HG03139 (cell line): Measurements from ENCODE around the gene CTAG1A.
"Not testable (repeated sequence)": the region's sequence is repeated elsewhere in the genome, so short reads cannot be mapped to it uniquely, and the experiment has no call there.

ENCODE experiments used
- ATAC-seq: cut with Tn5 transposase; IDR thresholded peaks from one replicate; pipeline ENCODE4 v1.9.1; 2021; ENCODE audit not compliant: unreplicated experiment

Gene CTAG1A

DNA sequence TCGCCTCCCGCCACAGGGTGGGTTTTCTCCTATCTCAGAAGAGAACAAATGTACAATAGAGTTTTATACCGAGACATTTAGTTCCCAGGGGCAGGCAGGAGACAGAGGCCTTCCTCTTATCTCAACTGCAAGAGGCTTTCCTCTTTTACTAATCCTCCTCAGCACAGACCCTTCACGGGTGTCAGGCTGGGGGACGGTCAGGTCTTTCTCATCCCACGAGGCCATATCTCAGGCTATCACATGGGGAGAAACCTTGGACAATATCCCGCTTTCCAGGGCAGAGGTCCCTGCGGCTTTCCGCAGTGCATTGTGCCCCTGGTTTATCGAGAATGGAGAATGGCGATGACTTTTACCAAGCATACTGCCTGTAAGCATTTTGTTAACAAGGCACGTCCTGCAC, 23.9 kb downstream of the CTAG1A start:
- ATAC-seq = not testable (repeated sequence)

DNA sequence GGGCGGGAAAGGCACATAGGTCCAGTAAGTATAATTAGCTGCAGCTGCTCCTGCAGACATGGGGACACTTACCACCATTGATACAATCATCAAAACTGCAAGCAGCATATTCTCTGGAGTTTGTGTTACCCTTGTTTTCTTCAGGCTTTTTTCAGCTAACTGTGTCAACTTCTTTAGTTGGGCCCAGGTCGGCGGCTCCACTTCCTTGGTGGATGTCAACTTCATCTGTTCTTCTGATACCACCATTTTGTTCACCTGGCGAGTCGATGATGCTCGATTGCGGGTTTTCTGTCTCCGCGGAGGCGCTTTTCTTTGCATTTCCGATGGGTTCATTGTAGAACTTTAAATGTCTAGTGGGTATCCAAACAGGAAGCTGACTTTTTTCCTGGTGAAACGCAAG, 26.2 kb downstream of the CTAG1A start:
- not testable (repeated sequence) for ATAC-seq

DNA sequence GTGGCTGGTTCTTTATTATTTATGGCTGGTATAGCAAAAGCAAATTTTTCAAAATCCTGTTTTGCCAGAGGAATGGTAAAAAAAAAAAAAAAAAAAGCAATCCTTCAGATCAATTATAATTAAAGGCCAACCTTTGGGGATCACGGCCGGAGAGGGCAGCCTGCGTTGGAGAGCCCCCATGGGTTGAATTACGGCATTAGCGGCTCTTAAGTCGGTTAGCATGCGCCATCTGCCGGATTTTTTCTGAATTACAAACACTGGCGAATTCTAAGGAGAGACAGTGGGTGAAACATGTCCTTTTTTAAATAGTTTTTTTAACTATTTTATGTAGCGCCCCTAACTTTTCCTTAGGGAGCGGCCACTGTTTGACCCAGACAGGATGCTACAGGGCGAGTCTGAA, 28.7 kb downstream of the CTAG1A start:
- ATAC-seq = not testable (repeated sequence)

DNA sequence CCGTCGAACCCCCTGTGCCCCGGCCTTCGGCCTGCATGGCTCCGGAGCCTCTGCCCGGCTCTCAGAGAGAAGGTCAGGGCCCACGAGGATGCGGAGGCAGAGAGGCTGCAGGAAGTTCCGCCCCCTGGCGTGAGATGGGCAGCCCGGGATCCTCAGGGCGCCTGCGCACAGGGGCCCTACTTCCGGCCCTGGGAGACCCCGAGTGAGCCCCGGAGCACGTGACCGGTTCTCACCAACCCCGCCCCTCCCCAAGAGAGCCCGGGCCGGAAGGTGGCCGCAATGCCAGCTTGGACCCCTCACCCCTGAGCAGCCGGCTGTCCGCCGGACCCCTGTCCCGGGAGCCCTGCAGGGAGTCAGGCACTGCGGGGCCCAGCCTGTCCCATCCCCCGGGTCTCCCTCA, 34.2 kb downstream of the CTAG1A start, which contains the start of gene CTAG1B:
TSS of gene CTAG1B (minus strand) at position 101 of the 400 bp plus-strand sequence. CDS start at position 37, 64 bp downstream.
- ATAC-seq = not testable (repeated sequence)

DNA sequence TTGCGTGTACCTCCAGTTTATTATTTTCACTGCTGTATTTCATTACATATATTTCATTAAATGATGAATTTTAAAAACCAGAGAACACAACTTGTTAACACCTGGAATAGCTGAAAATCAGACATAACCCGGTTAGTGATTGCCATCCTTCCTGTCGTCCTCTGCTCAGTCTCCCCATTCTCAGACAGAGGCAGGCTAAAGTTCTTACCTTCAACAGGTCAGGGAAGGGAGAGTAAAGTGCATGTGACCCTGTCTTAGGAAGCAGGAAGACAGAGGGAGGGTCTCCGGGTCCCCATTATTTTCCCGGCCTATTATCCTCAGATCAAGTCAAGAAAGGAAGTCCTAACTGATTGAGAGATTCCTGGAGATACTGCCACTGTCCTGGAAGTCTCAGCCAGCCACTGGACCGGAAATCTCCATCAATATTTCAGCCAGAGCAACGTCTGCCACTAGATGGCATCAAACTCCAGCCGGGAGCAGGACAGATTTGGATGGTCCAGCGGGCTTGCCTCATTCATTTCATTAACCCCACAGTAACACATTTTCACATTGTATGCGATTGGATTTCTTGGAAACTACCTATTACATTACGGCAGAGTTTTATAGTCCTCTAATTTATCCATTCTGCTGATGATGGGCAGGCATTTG, 36.0 kb downstream of the CTAG1A start:
- not testable (repeated sequence) for ATAC-seq

DNA sequence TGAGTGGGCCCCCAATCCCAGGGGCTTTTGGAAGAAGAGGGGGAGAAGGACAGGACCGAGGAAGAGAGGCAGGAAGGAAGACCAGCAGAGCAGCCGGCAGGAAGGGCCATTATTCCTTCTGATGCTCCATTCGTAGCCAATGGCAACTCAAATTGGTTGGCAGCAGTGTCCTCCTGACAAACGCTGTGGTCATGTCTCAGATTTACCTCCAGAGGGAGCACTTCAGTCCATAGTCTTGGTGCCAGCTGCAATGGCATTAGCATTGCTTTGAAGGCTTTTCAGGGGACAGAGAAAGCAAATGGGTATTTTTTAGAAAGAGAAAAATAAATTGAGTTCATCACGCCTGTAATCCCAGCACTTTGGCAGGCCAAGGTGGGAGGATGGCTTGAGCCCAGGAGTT, 44.0 kb downstream of the CTAG1A start:
- ATAC-seq = not testable (repeated sequence)

DNA sequence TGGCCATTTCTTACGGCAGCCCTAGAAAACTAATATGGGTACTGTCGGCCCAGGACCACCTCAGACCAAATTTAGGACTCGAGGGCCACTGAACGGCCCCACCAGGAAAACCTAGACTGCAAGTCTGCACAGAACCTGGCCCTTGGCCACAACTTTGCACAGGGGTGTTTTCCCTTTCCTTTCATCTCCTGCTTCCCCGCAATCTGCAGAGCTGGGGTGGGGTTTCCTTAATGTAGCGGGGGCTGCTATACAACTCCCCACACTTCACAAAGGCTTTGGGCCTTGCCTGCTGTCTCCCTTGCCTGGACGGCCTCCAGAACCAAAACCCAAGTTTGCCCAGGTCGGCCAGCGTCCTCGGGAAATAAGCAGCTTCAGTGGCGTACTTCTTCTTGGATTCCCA, 46.0 kb downstream of the CTAG1A start:
- ATAC-seq = not testable (repeated sequence)

DNA sequence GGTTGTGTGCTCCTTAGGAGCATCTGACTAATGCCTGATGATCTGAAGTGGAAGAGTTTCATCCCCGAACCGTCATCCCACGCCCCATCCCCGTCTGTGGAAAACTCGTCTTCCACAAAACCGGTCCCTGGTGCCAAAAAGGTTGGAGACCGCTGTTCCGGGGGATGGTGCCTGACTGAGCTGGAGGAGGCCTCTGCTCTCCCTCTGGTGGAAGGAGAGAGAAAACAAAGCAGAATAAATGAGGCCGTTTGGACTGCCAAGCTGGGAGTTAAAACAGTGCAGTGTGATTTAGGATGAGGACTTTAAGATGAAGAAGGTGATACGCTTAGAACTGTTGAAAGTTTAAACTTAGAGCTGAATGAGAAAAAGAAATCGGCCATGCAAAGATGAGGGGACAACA, 48.7 kb downstream of the CTAG1A start:
- ATAC-seq = not testable (repeated sequence)
